Measurements from ENCODE around the gene ARPC5L. TPM values are rescaled to one million over a fixed set of nuclear protein-coding genes. Genes with fewer than 3 reads are reported as not detected.

Gene ARPC5L
- total RNA-seq, 1 donor from 2014 or later: 28.5 TPM

- no peaks in the 10 kb centered on the region for H3K9me3 Mint-ChIP-seq
- H3K4me1 Mint-ChIP-seq: peaks cover 22% of the 10 kb centered on the region
- no peaks in the 10 kb centered on the region for H3K27me3 Mint-ChIP-seq (ENCODE audit: low read depth)
- H3K36me3 Mint-ChIP-seq: peaks cover 11% of the 10 kb centered on the region
- no peak for TF ChIP-seq CTCF (IDR thresholded peaks at IDR 0.05; ENCODE audit: unreplicated experiment)
- no peak overlapping the region for H3K27ac Mint-ChIP-seq
- no peak for DNase-seq (ENCODE audit: low spot score in 2 of 2, unreplicated experiment in 2 of 2)
- H3K4me3 Mint-ChIP-seq: no peak overlapping the region
These were observed 11.7 kb downstream of the ARPC5L start for GRCh38 chr9:124873664-124874063.

GRCh38 chr9:124875501-124875900, 13.6 kb downstream of the ARPC5L start:
- no peak for DNase-seq (ENCODE audit: low spot score in 2 of 2, unreplicated experiment in 2 of 2)
- Mint-ChIP-seq H3K4me1 (peaks cover 15% of the 10 kb centered on the region), H3K27me3 (ENCODE audit: low read depth) (no peaks in the 10 kb centered on the region), H3K9me3 (no peaks in the 10 kb centered on the region), H3K36me3 (peaks cover 11% of the 10 kb centered on the region), H3K4me3 (no peak overlapping the region), H3K27ac (no peak overlapping the region)
- TF ChIP-seq CTCF (IDR thresholded peaks at IDR 0.05; ENCODE audit: unreplicated experiment): no peak

- DNase-seq (ENCODE audit: low spot score in 2 of 2, unreplicated experiment in 2 of 2): no peak
- Mint-ChIP-seq H3K36me3 (peaks cover 18% of the 10 kb centered on the region), H3K27me3 (ENCODE audit: low read depth) (no peaks in the 10 kb centered on the region), H3K27ac (no peak overlapping the region), H3K4me3 (no peak overlapping the region), H3K4me1 (no peaks in the 10 kb centered on the region), H3K9me3 (no peaks in the 10 kb centered on the region)
- TF ChIP-seq CTCF (IDR thresholded peaks at IDR 0.05; ENCODE audit: unreplicated experiment): no peak
These were observed 15.3 kb downstream of the ARPC5L start for GRCh38 chr9:124877021-124877782.

- Mint-ChIP-seq H3K9me3 (no peaks in the 10 kb centered on the region), H3K4me3 (no peak overlapping the region), H3K27ac (no peak overlapping the region), H3K36me3 (peaks cover 17% of the 10 kb centered on the region), H3K4me1 (no peaks in the 10 kb centered on the region), H3K27me3 (ENCODE audit: low read depth) (no peaks in the 10 kb centered on the region)
- no peak for DNase-seq (ENCODE audit: low spot score in 2 of 2, unreplicated experiment in 2 of 2)
- no peak for TF ChIP-seq CTCF (IDR thresholded peaks at IDR 0.05; ENCODE audit: unreplicated experiment)
These were observed 16.1 kb downstream of the ARPC5L start for GRCh38 chr9:124878021-124878420.

- Mint-ChIP-seq H3K27me3 (ENCODE audit: low read depth) (no peaks in the 10 kb centered on the region), H3K4me1 (no peaks in the 10 kb centered on the region), H3K4me3 (no peak overlapping the region), H3K9me3 (no peaks in the 10 kb centered on the region), H3K27ac (no peak overlapping the region), H3K36me3 (peaks cover 15% of the 10 kb centered on the region)
- TF ChIP-seq CTCF (IDR thresholded peaks at IDR 0.05; ENCODE audit: unreplicated experiment): no peak
- no peak for DNase-seq (ENCODE audit: low spot score in 2 of 2, unreplicated experiment in 2 of 2)
These were observed 16.6 kb downstream of the ARPC5L start for GRCh38 chr9:124878518-124878917.

Measured in mesothelial cell of epicardium (in vitro differentiated cells).